Endothelial cell of umbilical vein (primary cell): ENCODE results near the gene FAM131B.

Source experiments
- EZH2 ChIP-seq: IDR thresholded peaks from 2 replicates; pipeline ENCODE4 v1.6.1; 2012; ENCODE audit warnings: borderline replicate concordance, low read depth, mild to moderate bottlenecking, moderate library complexity, low read length, inconsistent platforms; ENCODE audit not compliant: severe bottlenecking
- JUN ChIP-seq: IDR thresholded peaks from 2 replicates; pipeline ENCODE4 v1.6.1; 2011; ENCODE audit warnings: borderline replicate concordance, low read depth; ENCODE audit not compliant: insufficient read length, insufficient read depth
- MYC ChIP-seq: IDR thresholded peaks from one replicate; pipeline ENCODE4 v1.6.1; 2011; ENCODE audit warnings: mild to moderate bottlenecking, low read depth, low read length
- POLR2A ChIP-seq: IDR thresholded peaks from 2 replicates; pipeline ENCODE4 v1.6.1; 2012; ENCODE audit warnings: low read depth, mild to moderate bottlenecking, control low read depth, low read length
- POLR2AphosphoS5 ChIP-seq: IDR thresholded peaks from 2 replicates; pipeline ENCODE4 v1.6.1; 2012; ENCODE audit warnings: low read depth, mild to moderate bottlenecking, control low read depth, low read length, moderate library complexity; ENCODE audit not compliant: insufficient read depth
- TF ChIP-seq, protein P1 (sequence below), 2 donors: IDR thresholded peaks; 1 replicate in 1 of 2; 2 replicates in 1 of 2; pipeline ENCODE4 v1.5.1; 2011; ENCODE audit warnings: low read length in 2 of 2, mild to moderate bottlenecking in 2 of 2, moderate library complexity in 2 of 2, control low read depth in 1 of 2, inconsistent platforms in 1 of 2, low read depth in 1 of 2; ENCODE audit not compliant: insufficient read depth in 1 of 2; ENCODE audit errors: extremely low read depth in 1 of 2
- TF ChIP-seq, protein P2 (sequence below): IDR thresholded peaks from 2 replicates; pipeline ENCODE4 v1.6.1; 2011; ENCODE audit not compliant: insufficient read depth, insufficient read length

DNA sequence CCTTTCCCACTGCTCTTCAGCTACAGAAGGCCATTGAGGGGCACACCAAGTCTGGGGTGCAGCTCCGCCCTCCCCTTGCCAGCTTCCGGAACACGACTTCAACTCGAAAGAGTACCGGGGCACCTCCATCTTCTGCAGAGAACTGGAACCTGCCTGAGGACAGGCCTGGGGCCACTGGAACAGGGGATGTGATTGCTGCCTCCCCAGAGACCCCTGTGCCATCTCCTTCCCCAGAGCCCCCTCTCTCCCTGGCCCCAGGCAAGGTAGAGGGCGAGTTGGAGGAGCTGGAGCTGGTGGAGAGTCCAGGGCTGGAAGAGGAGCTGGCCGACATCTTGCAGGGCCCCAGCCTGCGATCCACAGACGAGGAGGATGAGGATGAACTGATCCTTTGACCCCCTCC, 10.9 kb downstream of the FAM131B start:
- TF ChIP-seq, protein P1, sequence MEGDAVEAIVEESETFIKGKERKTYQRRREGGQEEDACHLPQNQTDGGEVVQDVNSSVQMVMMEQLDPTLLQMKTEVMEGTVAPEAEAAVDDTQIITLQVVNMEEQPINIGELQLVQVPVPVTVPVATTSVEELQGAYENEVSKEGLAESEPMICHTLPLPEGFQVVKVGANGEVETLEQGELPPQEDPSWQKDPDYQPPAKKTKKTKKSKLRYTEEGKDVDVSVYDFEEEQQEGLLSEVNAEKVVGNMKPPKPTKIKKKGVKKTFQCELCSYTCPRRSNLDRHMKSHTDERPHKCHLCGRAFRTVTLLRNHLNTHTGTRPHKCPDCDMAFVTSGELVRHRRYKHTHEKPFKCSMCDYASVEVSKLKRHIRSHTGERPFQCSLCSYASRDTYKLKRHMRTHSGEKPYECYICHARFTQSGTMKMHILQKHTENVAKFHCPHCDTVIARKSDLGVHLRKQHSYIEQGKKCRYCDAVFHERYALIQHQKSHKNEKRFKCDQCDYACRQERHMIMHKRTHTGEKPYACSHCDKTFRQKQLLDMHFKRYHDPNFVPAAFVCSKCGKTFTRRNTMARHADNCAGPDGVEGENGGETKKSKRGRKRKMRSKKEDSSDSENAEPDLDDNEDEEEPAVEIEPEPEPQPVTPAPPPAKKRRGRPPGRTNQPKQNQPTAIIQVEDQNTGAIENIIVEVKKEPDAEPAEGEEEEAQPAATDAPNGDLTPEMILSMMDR (IDR thresholded peaks at IDR 0.05; ENCODE audit: extremely low read depth in 1 of 2, insufficient read depth in 1 of 2, low read depth in 1 of 2, low read length in 2 of 2), result no peak
- no peak for TF ChIP-seq POLR2A
- no peak for TF ChIP-seq EZH2
- TF ChIP-seq POLR2AphosphoS5, result no peak
- TF ChIP-seq, protein P2, sequence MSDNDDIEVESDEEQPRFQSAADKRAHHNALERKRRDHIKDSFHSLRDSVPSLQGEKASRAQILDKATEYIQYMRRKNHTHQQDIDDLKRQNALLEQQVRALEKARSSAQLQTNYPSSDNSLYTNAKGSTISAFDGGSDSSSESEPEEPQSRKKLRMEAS, result no peak
- no peak for TF ChIP-seq MYC
- no peak for TF ChIP-seq JUN
